ENCODE data around the gene PDE2A.

The PDE2A gene

DNA sequence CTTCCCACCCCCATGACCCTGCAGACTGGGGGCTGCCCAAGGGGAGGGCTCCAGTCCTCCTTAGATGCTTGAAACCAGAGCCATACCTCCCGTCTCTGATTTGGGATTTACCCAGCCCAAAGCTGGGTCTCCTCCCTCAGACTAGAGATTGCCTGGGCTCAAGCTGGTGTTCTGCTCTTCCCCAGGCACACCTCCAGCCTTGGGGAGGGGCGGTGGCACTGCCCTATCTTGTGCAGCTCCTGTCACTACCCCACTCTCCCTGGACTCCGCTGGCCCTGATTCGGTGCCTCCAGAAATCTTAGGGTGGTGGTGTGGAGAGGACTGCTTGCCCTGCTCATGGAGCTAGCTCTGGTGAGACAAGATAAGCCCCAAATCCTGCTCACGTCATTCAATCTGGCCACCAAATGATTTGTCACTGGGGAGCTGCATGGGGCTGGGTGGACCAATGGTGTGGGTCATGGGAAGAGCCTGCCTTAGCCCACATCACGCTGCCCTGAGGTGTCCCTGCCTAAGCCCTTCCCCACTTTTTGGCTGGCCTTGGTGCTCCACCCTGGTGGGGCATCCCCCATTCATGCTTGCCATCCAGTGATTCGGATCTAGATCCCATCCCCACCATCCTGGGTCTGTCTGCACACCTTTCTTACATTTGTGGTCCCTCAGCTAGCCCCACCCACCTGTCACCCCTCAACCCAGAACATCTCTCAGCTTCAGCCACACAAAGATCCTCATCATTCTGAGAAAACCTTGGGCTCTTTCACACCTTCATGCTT is 87.7 kb downstream of the PDE2A start:
- DNase-seq: no peak

DNA sequence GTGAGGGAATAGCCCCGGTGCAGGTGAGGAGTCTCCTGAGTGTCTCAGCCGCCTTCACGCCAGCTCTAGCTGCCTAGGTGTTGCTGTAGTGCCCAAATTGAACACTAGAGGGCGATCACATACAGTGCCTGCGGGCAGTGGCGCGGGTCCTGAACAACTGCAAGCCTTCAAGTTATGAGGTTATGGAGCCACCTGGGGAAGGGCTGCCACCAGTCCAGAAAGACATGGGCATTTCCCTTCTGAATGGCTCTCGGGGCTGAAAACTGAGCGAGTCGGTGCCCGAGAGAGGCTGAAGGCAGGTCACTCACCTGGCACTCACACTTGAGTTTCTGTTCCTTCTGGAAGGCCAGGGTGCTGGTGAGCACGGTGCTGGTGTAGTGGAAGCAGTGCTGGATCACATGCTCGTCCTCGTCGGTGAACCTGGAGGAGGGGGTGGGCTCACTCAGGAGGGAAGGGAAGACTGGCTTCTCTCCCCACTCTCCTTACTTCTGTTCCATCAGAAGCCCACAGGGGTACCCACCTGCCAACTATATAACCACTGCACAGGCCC is 88.4 kb downstream of the PDE2A start:
- peak in 1 of 2 donors; percentile 75 for DNase-seq

DNA sequence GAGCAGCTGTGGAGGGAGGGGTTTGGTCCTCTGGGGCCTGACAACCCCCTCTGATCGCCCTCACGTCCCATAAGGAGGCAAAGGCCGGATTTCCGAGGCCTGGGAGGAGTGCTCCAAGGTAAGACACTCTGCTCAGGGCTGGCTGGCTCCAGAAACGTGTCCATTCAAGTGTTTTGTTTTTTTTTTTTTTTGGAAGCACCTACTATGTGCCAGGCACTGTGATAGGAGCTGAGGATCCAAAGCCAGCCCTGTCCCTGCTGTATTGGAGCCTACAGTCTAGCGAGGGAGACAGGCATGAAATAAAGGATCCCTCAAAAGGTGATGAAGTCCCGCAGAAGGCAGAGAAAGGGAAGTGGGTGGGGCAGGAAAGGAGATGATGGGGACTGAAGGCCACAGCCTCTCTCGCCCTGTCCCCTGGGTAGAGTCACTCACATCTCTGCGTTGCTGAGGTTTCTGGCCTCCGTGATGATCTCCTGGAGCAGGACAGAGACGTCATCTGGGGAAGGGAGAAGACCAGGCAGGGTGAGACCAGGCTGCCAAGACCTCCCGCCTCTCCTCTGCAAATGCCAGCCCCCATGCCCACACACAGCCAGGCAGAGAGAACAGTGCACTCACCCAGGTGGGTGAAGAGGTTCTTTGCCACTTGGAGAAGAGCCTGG is 89.2 kb downstream of the PDE2A start:
- no peak for DNase-seq

DNA sequence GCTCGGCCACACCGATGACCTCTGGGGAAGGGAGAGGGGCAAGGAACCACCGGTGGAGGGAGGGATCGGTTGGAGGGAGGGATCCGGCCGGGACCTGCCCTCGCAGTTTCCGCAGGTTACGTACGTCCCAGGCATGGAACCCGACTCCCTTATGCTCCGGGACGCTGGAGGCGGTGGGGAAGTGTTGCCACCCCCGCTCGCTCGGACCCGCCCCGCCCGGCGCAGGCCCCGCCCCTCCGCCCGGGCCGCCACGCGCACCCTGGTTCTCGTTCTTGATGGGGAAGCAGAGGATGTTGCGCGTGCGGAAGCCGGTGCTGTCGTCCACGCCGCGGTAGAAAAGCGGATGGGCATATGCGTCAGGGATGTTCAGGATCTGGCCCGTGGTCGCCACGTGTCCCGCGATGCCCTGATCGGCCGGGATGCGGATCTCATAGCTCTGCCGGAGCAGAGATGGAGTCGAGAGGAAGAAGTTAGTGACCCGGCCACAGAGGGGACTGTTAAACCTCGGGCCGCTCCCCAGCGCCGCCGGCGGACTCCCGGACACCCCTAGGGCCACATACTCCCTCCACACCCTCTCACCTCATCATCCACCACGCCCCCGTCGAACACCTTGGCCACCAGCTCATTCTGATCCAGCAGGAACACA is 89.8 kb downstream of the PDE2A start:
- DNase-seq: peak; percentile 77 to 82

DNA sequence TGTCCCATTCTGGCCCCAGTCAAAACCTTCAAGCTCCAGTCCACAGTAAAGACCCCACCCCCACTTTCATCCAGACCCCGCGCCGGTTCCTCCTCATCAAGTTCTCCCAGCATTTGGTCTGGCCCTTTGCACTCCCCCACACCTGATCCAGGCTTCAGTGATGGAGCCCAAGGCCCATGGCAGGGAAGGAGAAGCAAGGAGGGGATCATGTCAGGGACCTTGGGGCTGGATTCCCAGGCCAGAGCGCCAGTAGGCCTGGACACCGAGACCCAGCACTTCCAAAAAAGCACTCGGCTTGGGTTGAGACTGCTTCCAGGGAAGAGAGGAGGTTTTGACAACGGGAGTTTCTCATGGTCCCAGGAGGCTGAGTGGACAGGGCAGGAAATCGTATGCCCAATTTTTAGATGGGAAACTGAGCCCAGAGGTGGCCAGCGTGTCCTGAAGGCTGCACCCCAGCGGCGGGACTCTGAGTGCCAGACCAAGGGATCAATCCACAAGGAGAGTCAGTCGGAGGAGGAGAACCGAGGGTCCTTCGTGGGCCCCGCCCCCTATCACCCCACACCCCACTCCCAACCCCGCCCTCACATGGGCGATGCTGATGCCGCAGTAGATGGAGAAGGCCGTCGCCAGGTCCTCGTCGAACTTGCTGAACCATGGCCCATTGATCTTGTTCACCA is 90.5 kb downstream of the PDE2A start:
- DNase-seq: no peak

DNA sequence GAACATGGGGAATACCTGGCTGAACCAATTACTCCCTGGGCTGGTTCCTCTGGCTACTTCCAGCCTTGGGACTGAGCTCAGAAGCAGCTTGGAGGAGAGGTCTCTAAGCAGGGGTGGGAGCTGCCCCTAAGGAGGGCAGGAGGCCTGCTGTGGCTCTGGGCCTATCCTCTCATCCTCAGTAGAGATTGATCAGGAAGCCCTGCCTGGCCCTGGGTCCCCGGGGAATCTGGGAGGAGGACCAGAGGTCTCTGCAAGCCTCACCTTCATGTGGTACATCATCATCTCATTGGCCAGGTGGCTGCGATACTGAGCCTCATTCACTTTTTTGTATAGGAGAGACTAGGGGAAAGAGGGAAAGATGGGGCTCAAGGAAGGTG is 91.1 kb downstream of the PDE2A start:
- DNase-seq: no peak

DNA sequence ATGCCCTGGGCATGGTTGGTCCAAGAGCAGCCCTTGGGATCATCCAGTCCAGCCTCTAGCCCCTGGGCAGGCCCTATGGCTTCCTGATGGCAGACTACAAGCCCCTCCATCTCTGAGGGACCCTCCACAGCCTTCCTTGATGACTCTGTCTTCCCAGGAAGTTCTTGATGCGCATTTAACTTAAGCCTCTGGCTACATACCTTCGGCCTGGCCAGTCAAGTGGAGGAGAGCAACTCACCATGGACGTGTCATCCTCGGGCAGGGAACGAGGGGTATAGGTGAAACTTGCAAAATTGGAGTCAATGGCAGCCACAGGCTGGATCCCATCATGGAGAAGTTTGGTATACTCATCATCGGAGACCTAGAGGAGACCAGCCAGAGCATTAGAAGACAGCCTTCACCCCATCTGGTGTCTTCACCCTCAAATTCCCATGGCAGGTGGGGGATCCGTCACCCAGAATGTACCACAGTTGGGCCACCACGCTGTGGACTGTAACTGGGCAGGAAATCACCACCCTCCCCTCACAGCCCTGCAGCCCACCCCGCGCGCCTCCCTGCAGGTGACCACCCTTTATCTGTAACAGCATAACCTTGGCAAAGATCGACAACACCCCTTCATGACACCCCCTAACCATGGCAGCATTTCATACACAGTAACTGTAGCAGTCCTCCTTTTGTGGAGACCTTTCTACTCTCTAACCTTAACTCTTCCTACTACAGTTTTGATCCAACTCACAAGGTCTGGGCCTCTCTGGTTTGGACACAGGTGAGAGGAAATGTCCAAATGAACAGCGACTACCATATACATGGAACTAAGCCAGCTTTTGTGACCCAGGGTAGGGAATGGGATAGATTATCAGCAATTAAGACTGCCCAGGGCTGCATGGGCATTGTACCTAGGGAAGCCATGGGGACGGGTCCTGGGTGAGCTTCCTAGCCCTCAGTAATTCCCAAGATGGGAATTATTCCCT is 91.7 kb downstream of the PDE2A start:
- no peak for DNase-seq

DNA sequence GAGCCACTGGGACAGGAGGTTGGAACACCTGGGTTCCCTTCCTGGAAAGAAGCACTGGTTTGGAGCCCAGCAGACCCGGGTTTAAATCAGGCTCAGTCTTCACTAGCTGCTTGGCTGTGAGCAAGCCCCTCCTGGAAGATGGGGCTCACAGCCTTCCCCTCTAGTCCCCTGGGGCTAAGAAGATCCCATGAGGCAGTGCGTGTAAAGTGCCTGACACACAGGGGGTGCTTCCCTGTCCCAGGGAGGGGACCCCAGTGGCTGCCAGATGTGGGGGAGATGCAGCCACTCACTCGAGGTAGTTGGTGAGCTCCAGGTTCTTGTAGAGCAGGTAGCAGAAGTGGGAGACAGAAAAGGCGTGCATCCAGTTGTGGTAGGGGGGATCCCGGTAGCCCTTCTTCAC is 93.2 kb downstream of the PDE2A start:
- DNase-seq: no peak

DNA sequence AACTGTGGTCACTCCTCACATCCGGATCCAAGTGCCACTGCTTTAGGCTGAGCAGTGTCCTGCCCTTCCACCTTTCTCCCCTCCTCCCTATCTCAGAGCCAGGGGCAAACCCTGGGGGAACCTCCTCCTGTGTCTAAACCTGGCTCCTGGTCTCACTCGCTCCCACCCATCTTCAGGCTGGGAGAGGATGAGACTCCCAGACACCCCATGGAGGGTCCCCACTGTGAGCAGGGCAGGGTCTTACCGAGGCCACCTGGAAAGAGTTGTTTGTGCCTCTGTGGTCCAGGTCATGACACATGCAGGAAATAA is 93.6 kb downstream of the PDE2A start:
- DNase-seq: no peak

DNA sequence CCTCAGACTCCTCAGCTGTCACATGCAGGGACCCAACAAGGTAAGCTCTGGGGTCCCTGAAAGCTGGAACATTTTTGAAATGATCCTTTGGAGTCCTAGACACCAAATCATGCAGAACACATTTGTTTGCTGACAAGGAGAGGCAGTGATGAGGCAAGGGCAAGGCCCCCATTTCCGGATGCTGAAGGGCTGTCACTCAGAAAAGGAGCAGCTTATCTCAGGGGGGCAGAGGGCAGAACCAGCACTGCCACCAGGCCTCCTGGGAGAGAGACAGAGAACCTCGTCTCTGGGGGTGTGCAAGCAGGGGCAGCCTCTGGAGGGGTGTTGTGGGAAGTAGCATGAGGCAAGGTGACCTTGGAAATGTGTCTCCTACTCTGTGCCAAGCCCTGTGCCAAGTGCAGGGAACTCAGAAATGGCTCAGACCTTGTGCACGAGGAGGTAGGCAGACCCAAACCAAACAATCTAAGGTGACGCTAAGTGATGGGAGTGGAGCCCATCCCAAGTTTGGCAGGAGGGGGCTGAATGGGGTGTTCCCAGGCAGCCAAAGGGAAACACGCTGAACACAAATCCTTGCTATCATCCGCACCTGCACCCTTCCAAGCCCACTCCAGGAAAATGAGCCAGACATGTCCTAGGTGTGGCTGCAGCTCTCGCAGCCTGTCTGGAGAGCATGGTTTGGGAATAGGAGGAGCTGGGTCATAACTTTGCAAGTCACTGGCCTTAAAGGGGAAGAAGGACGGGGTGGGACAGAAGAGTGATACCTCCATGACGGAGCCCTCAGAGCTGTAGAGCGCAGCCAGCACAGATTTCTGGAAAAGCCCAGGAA is 94.2 kb downstream of the PDE2A start:
- DNase-seq: no peak

DNA sequence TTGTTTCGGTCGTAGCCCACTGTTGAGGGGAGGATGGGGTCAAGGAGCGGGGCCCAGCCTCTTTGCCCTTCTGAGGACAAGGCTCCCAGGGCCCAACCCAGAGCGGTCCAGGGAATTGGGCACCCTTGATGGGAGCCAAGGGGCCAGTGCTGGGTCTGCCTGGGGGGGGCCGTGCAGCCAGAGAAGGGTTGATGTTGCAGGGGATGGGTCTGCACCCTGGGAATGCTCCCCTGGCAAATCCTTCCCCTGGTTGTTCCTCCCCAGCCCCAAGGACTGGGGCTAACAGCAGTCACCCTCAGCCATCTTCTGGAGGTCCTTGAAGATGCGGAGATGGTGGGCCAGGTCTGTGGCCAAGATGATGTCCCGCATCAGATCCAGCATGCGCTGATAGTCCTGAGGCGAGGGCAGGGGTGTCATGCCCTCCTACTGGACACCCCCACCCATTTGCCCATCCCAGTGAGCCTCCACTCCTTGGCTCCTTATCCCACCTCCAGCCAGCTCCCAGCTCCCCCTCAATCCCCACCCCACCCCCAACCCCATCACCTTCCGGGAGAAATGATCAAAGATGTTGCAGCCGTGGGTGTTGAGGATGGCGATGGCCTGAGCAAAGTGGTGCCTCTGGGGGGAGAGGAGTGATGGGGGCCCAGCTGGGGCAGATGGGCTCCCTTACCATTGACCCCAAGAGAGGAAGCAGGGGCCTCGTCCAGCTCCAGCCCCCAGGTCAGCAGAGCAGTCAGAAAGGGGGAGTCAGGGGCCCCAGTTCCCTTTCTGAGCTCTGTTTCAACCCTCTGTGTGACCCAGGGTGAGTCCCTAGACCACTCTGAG is 95.0 kb downstream of the PDE2A start:
- DNase-seq: no peak

DNA sequence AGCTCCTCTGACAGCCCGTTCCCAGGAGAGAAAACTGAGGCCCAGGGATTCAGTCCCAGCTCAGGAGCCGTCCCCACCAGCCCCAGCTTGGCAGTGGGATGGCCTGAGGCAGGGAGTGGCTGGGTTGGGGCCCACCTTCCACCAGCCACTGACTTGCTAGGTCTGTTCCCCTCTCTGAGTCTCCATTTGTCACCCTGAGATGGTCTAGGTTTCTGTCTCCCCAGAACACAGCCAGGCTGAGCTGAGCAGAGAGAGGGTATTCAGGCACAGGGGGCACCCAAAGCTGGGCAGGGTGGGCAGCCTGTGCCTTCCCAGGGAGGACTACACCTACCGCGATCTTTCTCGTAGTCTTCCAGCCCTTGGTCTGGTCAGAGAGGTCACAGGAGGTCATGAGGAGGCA is 95.7 kb downstream of the PDE2A start:
- DNase-seq: no peak

DNA sequence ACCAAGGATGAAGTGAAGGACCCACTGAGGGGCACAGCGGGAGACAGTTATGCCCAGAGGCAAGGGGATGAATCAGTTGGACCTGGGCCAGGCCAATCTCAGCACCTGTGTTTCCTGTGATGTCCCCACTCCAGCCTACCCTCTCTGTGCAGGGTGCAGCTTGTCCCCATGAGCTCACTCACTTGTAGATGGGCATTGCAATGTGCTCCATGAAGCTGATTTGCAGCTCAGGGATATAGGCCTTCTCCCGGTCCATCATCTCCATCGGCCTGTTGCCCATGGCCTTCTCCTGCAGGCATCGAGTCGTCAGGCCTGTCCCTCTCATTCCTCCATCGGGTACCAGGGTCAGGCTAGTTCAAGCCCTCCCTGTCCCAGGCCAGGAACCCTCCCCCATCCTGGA is 96.2 kb downstream of the PDE2A start:
- no peak for DNase-seq

DNA sequence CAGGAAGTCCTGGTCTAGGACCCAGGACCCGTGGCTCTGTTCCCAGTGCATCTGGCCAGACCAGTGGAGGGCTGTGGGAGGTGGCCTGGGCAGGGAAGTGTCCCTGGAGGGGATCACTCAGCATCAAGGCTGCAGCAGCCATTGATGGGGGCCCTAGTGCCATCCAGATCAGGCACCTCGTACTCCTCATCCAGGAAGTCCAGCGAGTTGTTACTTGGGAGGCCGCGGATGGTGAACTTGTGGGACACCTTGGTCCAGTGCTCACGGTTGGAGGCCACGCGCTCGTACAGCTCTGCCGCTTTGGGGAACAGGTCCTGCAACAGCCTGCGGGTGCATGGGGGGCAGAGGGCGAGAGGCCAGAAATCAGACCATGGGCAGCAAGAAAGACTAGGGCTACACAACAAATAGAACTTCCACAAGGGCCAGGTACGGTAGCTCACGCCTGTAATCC is 96.9 kb downstream of the PDE2A start:
- no peak for DNase-seq

DNA sequence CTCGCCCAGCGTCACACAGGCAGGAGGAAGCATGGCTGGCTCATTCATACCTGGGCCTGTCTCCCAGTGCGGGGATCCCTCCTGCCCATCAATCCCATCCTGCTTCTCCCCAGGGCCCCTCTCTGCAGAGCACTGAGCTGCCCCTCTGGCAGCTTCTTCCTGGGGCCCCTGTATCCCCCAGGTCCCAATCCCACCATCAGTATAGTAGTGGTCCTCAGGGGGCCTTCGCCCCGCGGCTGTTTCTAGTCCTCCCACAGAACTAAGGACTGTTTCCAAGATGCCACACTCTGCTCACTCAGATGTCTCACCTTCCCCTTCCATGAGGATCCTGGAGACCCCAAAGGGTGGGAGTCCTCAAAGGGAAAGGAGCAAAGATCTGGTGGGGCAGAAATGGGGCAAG is 97.6 kb downstream of the PDE2A start:
- DNase-seq: no peak

DNA sequence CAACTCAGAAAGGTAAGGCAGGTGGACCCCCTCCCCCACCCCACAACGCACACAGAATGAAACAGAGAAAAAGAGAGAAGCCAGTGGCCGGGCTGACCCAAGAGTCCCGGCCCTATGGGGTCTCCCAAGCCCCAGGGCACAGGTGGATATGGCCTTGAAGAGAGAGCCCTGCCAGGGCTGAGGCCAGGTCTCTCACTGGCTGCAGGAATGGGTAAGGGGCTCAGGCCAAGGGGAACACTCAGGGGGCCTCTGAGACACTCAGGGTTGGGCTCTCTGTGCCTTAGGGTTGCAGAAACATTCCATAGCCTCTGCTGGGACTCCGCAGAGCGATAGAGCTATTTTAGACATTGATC is 98.0 kb downstream of the PDE2A start:
- DNase-seq: no peak

DNA sequence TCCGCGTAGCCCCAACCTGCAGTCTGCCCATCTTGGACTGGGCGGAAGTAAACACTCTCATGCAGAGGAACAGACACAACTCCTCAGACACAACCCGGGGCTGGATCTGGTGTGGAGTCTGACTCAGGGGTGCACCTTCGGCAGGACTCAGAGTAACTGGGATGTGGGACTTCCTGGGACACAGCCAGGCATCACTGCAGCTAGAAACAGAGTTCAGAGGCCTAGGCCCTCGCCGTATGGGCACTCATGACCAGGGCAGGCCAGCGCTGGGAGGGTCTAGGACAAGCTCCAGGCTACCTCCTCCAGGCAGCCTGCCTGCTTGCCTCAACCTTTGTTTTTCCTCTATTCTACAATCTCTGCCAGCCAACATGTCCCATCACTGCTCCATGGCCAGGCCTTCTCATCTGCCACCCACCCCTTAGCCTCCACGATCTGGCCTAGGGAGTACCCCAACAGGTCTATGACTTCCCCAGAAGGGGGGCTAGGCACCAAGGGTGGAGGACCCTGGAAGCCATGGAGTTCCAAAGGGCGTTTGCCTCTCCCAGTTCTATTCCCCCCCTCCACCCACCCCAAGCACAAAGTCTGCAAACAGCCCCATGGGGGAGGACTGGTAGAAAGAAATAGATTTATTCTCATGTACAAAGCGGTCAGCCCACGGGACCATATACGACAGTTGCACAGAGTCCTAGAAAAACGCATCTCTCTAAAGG is 98.5 kb downstream of the PDE2A start:
- DNase-seq: no peak

DNA sequence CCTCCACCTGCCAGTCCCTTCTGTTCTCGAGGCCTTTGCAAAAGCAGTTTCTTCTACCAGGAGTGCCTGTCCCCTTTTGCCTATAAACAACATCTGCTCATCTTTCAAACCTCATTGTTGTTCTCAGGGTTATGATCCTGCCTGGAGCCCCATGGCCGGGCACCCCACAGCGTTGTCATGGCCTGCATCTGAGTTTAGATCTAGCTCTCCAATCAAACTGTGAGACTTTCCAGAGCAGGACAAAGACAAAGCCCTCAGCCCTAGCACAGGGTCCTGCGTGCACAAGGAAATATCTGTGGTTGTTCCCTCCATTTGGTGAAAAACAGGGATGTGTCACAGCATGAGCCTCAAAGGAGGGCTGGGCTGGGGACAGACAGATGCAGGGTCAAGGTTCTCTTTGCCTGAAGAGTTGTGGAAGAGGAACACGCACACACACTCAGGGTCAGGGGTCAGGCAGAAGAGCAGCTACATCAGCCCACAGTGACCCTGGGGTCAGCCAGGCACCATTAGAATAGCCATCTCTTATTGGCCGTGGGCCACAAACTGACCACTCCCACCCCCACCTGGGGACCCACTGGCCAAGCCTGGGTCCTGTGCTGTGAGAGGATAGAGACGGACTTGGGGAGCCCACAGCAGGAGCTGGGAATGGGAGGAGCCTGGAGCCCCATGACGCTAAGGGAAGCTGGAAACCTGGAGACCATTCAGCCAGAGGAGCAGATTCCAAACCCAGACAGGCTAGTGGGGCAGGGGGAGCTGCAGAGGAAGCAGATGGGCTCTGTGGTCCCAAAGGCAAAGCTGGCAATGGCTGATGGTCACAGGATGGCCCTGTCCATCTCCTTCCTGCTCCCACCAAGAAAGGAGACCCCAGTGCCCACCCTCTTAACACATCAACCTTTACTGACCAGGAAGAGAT is 99.4 kb downstream of the PDE2A start:
- DNase-seq: no peak

All from inflammatory macrophage treated with lipopolysaccharide for 1 hour (primary cell).